GM12874 (cell line): Measurements from ENCODE around the gene GDF11.
A peak's percentile ranks its signal among the peaks of the same experiment; 100 is the strongest.

Experiments
- TF ChIP-seq, protein P1 (sequence below): IDR thresholded peaks from 2 replicates; pipeline ENCODE4 v1.5.1; 2011; ENCODE audit warnings: low read depth, mild to moderate bottlenecking, control low read depth, low read length, moderate library complexity; ENCODE audit not compliant: insufficient read depth

GDF11 gene

DNA sequence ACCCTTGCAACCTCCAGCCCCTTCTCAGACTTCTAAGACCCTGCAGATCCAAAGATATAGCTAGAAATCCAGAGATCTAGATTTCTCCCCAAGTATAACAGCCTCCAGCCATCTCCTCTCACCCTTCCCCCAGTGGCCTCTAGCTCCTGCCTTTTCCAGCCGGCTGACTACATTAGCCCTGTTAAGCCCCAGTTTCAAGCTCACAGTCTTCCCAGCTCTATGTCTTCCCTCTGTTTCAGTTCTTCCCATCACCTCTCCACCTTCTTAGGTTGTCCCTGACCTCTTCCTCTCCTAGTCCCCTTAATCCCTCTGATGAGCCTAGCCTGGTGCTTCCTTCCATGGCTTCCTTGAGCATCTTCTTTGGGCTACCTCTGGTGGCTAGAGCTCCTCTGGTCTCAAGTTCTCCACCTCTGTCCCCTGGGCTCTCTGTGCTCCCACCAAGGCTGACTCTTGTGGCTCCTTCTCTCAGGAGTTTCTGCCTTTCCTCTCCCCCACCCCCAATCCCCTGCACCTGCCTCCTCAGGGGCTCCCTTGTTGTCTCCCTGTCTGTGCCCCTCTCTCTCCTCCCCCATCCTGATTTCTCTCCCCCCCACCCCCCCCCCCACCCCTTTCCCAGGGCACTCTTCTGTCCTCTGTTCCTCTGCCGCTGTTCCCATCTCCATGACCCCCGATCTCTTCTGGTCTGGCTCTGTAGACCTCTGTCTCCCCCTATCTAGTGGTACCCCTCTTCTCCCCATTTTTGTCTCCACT, 816 bp upstream of the GDF11 start:
- TF ChIP-seq, protein P1, sequence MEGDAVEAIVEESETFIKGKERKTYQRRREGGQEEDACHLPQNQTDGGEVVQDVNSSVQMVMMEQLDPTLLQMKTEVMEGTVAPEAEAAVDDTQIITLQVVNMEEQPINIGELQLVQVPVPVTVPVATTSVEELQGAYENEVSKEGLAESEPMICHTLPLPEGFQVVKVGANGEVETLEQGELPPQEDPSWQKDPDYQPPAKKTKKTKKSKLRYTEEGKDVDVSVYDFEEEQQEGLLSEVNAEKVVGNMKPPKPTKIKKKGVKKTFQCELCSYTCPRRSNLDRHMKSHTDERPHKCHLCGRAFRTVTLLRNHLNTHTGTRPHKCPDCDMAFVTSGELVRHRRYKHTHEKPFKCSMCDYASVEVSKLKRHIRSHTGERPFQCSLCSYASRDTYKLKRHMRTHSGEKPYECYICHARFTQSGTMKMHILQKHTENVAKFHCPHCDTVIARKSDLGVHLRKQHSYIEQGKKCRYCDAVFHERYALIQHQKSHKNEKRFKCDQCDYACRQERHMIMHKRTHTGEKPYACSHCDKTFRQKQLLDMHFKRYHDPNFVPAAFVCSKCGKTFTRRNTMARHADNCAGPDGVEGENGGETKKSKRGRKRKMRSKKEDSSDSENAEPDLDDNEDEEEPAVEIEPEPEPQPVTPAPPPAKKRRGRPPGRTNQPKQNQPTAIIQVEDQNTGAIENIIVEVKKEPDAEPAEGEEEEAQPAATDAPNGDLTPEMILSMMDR = no peak

DNA sequence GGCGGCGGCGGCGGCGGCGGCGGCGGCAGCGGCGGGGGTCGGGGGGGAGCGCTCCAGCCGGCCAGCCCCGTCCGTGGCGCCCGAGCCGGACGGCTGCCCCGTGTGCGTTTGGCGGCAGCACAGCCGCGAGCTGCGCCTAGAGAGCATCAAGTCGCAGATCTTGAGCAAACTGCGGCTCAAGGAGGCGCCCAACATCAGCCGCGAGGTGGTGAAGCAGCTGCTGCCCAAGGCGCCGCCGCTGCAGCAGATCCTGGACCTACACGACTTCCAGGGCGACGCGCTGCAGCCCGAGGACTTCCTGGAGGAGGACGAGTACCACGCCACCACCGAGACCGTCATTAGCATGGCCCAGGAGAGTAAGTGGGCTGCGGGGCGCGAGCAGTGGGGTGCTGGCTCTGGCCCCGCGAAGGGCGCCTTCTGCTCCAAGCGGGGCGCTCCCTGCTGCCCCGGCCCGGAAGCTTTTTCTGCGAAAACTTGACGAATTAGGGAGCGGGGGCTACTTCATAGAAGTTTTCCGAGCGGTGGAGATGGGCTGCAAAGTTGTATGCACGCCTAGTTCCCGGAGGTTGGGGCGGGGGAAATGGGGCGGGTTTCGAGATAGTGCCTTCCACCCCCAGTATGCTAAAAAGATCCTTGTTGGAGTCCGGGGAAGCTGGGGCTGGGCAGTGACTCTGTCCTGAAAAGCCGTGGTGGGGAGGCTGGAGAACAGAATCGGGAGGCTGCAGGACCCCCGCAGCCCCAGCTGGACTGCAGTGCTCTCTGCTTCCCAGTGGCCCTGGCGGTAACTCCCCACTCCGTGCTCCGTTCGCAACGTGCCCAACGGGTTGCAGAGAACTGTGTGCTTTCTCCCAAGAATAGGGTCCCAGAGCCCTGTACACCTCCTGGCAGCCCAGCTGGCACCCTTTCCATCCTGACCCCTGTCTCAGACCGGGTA, 751 bp downstream of the GDF11 start:
- TF ChIP-seq, protein P1 = 0 out of 2 replicates have a peak, but pooled peaks have one; percentile 15

DNA sequence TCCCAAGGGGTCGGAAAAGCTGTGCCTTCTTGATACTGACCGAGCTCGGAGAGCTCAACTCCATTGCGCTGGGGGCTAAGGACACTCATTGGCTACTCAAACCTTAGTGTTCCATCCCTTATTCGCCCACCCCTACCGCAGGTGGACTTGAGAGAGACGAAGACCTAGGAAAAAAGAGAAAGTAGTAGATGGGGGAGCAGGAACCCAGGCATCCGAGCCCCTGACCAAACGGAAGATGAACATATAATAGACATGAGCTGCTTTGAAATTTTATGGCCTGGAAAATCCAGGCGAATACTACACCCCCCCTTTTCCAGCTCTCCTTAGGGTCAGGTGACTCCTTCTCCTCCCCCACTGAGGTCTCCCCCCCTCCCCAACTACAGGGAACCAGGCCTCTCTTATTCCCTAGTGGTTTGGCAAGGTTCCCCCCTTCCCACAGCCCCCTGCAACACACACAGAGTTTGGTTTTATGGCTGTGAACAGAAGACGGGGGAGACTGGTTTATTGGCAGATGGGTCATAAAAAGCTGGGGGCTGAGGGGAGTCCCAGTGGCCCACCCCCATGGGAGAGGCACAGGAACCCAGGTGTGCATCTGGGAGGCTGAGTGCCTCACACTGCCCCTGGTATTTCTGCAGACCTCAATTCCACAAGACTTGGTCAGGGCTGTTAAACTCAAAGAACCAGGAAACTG, 1.6 kb downstream of the GDF11 start:
- TF ChIP-seq, protein P1 = no peak

DNA sequence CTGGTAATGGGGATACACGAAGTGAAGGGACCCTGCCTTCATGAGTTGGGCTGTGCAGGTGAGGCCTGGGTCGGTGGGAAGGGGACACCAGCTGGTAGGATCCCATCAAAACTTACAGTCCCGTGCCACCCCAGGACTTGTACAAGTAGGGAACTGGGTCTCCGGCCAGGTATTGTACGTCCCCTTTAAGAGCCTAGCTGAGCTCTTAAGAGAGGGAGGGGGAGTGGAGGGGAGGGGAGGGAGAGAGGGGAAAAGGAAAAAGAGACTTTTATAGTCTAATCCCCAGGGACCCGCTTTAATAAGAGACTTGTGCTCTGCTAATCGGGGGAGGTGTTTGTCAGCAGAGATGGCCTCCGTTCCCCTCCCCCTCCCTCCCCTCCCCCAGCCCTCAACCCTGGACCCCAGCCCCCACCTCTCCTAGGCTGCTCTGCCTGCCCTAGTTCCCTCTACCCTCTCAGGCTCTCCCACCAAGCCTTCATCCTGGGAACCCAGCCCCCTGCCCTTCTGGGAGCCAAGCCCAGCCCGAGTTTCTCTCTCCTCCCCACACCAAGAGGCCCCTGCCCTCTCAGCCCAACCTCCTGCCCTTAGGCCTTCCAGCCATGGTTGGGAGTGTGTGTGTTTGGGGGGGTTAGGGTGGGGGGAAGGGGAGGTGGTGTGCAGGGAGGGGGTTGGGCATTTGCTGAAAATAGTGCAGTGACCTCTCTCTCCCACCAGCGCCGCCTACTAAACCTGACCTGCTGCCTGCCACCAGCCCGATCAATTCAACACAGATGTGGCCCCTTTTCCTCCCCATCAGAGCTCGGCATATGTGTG, 2.6 kb downstream of the GDF11 start:
- TF ChIP-seq, protein P1 = no peak

DNA sequence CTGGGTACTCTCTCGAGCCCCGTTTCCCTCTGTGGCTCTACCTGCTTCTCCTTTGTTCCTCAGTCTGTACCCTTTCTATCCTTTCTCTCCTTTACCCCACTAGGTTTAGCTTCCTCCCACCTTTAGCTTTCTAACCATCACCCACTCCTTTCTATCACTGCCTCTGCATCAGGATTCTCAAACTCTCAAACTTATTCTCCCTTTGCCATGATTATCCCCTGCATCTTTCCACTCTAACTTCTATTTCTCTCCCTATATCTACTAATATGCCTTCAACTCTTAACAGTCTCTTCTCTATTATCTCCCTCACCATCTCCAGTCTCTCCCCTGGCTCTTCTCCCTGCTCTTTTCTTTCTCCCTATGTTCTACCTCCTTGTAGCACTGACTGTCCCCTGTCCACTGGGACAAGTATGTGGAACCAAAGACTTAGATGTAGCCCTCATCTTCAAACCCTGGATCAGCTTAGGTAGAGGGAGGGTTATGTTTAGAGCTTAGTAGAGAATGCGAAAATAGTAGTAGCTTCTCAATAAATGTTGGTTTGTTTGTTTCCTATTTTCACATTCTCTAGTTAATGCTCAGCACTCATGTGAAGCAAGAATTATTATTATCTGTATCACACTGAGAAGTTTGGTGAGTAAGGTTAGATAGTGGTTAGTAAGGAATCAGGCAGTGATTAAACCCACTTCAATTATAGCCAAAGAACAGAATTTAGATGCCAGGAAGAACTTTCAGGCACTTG, 3.4 kb downstream of the GDF11 start:
- TF ChIP-seq, protein P1 = no peak

DNA sequence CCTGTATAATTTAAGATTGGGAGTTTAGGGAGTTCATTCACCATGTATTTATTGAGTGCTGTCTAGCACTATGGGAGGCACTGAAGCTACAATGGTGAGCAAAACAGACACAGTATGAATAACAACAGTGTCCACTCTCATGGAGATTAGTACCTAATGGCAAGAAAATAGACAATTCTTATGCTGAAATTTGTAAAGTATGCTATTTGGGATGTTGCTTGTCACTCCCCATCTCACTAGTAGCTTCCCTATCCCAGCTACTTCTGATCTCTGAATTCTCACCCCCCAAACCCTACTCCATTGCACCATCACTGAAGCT, 4.0 kb downstream of the GDF11 start:
- TF ChIP-seq, protein P1 = no peak
